ENCODE data around the gene MAP10.

Gene MAP10

DNA sequence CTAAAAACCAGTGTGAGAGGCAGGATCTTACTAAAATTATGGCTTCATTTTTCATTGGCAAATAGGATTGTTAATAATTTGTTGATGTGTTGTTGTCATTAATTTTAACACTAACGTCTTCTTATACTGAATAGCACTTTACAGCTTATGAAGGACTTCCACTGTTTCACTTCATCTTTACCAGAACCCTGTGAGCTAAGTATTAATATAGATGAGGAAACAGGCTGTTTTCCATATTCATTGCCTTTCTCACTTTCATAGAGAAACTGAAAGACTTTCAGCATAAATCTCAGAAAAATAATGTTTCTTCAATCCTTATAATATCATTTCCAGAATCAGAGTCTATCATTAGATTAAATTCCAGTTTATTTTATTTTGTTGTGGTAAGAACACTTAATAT lies 8.5 kb downstream of the MAP10 start (continued):
- TF ChIP-seq, protein P1, sequence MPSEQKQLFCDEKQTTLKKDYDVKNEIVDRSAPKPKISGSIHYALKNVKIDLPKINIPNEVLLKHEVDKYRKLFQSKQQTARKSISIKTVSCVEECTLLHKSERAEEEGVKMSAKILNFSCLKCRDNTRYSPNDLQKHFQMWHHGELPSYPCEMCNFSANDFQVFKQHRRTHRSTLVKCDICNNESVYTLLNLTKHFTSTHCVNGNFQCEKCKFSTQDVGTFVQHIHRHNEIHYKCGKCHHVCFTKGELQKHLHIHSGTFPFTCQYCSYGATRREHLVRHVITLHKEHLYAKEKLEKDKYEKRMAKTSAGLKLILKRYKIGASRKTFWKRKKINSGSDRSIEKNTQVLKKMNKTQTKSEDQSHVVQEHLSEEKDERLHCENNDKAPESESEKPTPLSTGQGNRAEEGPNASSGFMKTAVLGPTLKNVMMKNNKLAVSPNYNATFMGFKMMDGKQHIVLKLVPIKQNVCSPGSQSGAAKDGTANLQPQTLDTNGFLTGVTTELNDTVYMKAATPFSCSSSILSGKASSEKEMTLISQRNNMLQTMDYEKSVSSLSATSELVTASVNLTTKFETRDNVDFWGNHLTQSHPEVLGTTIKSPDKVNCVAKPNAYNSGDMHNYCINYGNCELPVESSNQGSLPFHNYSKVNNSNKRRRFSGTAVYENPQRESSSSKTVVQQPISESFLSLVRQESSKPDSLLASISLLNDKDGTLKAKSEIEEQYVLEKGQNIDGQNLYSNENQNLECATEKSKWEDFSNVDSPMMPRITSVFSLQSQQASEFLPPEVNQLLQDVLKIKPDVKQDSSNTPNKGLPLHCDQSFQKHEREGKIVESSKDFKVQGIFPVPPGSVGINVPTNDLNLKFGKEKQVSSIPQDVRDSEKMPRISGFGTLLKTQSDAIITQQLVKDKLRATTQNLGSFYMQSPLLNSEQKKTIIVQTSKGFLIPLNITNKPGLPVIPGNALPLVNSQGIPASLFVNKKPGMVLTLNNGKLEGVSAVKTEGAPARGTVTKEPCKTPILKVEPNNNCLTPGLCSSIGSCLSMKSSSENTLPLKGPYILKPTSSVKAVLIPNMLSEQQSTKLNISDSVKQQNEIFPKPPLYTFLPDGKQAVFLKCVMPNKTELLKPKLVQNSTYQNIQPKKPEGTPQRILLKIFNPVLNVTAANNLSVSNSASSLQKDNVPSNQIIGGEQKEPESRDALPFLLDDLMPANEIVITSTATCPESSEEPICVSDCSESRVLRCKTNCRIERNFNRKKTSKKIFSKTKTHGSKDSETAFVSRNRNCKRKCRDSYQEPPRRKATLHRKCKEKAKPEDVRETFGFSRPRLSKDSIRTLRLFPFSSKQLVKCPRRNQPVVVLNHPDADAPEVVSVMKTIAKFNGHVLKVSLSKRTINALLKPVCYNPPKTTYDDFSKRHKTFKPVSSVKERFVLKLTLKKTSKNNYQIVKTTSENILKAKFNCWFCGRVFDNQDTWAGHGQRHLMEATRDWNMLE (tag by site-specific recombination; conservative IDR thresholded peaks at IDR 0.05; ENCODE audit: low read depth) = no peak

DNA sequence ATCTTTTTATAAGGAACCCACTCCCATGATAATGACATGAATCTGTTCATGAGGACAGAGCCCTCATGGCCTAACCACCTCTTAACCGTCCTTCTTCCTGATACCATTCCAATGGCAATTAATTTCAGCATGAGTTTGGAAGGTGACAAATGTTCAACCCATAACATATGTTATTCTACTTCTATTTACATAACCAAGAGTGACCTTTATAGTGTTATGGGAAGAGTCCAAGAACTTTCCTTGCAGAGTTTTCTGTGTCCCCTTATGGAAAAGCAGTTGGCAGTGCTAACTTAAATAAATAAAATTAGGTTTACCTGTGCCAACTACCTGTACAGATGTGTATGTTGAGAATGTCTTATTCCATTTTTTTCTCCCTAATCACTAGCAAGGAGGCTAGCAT lies 11.1 kb downstream of the MAP10 start:
- POLR2A ChIA-PET = no interaction called here
- Histone ChIP-seq H3K4me1 (ENCODE audit: control insufficient read depth, insufficient read depth, low read length) (no peaks in the 10 kb centered on the region), H3K4me3 (ENCODE audit: low read depth, low read length) (no peak overlapping the region), H3K36me3 (ENCODE audit: control insufficient read depth in 2 of 2, insufficient read depth in 1 of 2, low read length in 2 of 2) (no peaks in the 10 kb centered on the region), H3K9me3 (ENCODE audit: control insufficient read depth, insufficient read depth, low read depth, low read length) (no peaks in the 10 kb centered on the region), H3K27ac (ENCODE audit: extremely low read depth, low read depth, low read length) (no peak overlapping the region)
- no peak for TF ChIP-seq KLF10 (tag by site-specific recombination; IDR thresholded peaks at IDR 0.05)
- TF ChIP-seq ZFP41 (tag by site-specific recombination; IDR thresholded peaks at IDR 0.05; ENCODE audit: borderline replicate concordance) = no peak
- TF ChIP-seq, protein P2, sequence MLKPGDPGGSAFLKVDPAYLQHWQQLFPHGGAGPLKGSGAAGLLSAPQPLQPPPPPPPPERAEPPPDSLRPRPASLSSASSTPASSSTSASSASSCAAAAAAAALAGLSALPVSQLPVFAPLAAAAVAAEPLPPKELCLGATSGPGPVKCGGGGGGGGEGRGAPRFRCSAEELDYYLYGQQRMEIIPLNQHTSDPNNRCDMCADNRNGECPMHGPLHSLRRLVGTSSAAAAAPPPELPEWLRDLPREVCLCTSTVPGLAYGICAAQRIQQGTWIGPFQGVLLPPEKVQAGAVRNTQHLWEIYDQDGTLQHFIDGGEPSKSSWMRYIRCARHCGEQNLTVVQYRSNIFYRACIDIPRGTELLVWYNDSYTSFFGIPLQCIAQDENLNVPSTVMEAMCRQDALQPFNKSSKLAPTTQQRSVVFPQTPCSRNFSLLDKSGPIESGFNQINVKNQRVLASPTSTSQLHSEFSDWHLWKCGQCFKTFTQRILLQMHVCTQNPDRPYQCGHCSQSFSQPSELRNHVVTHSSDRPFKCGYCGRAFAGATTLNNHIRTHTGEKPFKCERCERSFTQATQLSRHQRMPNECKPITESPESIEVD (tag by site-specific recombination; IDR thresholded peaks at IDR 0.05) = no peak
- TF ChIP-seq ZNF248 (tag by site-specific recombination; IDR thresholded peaks at IDR 0.05) = no peak
- no peak for TF ChIP-seq YY2 (tag by site-specific recombination; IDR thresholded peaks at IDR 0.05)
- no peak for TF ChIP-seq ZNF621 (tag by site-specific recombination; IDR thresholded peaks at IDR 0.05)
- TF ChIP-seq ZNF239 (tag by site-specific recombination; IDR thresholded peaks at IDR 0.05) = no peak
- TF ChIP-seq ZNF792 (tag by site-specific recombination; IDR thresholded peaks at IDR 0.05) = no peak
- TF ChIP-seq KLF7 (tag by site-specific recombination; IDR thresholded peaks at IDR 0.05; ENCODE audit: borderline replicate concordance) = no peak
- TF ChIP-seq, protein P3, sequence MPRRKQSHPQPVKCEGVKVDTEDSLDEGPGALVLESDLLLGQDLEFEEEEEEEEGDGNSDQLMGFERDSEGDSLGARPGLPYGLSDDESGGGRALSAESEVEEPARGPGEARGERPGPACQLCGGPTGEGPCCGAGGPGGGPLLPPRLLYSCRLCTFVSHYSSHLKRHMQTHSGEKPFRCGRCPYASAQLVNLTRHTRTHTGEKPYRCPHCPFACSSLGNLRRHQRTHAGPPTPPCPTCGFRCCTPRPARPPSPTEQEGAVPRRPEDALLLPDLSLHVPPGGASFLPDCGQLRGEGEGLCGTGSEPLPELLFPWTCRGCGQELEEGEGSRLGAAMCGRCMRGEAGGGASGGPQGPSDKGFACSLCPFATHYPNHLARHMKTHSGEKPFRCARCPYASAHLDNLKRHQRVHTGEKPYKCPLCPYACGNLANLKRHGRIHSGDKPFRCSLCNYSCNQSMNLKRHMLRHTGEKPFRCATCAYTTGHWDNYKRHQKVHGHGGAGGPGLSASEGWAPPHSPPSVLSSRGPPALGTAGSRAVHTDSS (tag by site-specific recombination; IDR thresholded peaks at IDR 0.05) = no peak
- TF ChIP-seq ZNF350 (tag by site-specific recombination; IDR thresholded peaks at IDR 0.05) = no peak
- TF ChIP-seq BCL11B (tag by site-specific recombination; IDR thresholded peaks at IDR 0.05; ENCODE audit: low read depth) = no peak
- TF ChIP-seq SP3 (tag by site-specific recombination; IDR thresholded peaks at IDR 0.05) = no peak
- TF ChIP-seq, protein P4, sequence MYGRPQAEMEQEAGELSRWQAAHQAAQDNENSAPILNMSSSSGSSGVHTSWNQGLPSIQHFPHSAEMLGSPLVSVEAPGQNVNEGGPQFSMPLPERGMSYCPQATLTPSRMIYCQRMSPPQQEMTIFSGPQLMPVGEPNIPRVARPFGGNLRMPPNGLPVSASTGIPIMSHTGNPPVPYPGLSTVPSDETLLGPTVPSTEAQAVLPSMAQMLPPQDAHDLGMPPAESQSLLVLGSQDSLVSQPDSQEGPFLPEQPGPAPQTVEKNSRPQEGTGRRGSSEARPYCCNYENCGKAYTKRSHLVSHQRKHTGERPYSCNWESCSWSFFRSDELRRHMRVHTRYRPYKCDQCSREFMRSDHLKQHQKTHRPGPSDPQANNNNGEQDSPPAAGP (tag by site-specific recombination; IDR thresholded peaks at IDR 0.05) = no peak
- no peak for TF ChIP-seq ZNF654 (tag by site-specific recombination; IDR thresholded peaks at IDR 0.05; ENCODE audit: low read depth)
- CTCF ChIA-PET = no interaction called here
